CD4-positive, alpha-beta T cell (primary cell): ENCODE results near the gene CDH2. TPM values are rescaled to one million over a fixed set of nuclear protein-coding genes. Genes with fewer than 3 reads are reported as not detected.

ENCODE experiments used
- ATAC-seq: fragments of 200-7000 bp; cut with Tn5 transposase; one replicate; pipeline ENCODE4 v1.10.0; 2022; ENCODE audit warnings: mild to moderate bottlenecking; ENCODE audit not compliant: poor library complexity
- CTCF ChIA-PET: fragments of 350-600 bp; sonication (Branson Sonifier 250); formaldehyde crosslinking; loops from one replicate; lab custom pipeline; 2021; ENCODE audit warnings: antibody characterized with exemption, inconsistent platforms; lab: Charles Lee
- POLR2A ChIA-PET: fragments of 350-600 bp; sonication (Branson Sonifier 250); formaldehyde crosslinking; loops from one replicate; lab custom pipeline; 2021; ENCODE audit warnings: antibody characterized with exemption, inconsistent platforms; lab: Charles Lee
- DNase-seq, 14 experiments: peaks; one replicate each; pipeline ENCODE4 v3.0.0-alpha.2; 2013 to 2020; ENCODE audit warnings: mixed read lengths in 2 of 14
- H3K27ac ChIP-seq, 2 donors: one replicate each; pipeline versions ENCODE4 v1.5.1 to v1.7.0; 2013; ENCODE audit warnings: low read length in 2 of 2, low read depth in 1 of 2, mild to moderate bottlenecking in 1 of 2
- H3K27me3 ChIP-seq, 2 experiments: 1 replicate in 1 of 2; 2 replicates in 1 of 2; pipeline versions ENCODE4 v1.6.1 to v1.7.0; 2013; ENCODE audit warnings: low read length in 2 of 2, control low read depth in 1 of 2, mild to moderate bottlenecking in 1 of 2, moderate library complexity in 1 of 2; ENCODE audit not compliant: insufficient read depth in 2 of 2, control insufficient read depth in 1 of 2
- H3K36me3 ChIP-seq: one replicate; pipeline ENCODE4 v1.6.1; 2013; ENCODE audit warnings: low read length, control low read depth; ENCODE audit not compliant: insufficient read depth
- H3K4me1 ChIP-seq: one replicate; pipeline ENCODE4 v1.6.1; 2013; ENCODE audit warnings: low read length, control low read depth; ENCODE audit not compliant: insufficient read depth
- H3K4me3 ChIP-seq: one replicate; pipeline ENCODE4 v1.5.1; 2013; ENCODE audit warnings: mild to moderate bottlenecking, low read length, moderate library complexity
- H3K9me3 ChIP-seq, 2 experiments: 1 replicate in 1 of 2; 2 replicates in 1 of 2; pipeline versions ENCODE4 v1.6.1 to v1.7.0; 2013; ENCODE audit warnings: low read length in 2 of 2, mild to moderate bottlenecking in 2 of 2, control low read depth in 1 of 2, moderate library complexity in 1 of 2; ENCODE audit not compliant: control insufficient read depth in 1 of 2, insufficient read depth in 1 of 2
- H3K27ac Mint-ChIP-seq: one replicate; pipeline ENCODE4 v1.8.0; 2020; ENCODE audit warnings: mixed read lengths
- H3K27me3 Mint-ChIP-seq: one replicate; pipeline ENCODE4 v1.8.0; 2021; ENCODE audit warnings: mixed read lengths
- H3K36me3 Mint-ChIP-seq: one replicate; pipeline ENCODE4 v1.8.0; 2021; ENCODE audit warnings: low read depth, mixed read lengths
- H3K4me1 Mint-ChIP-seq: one replicate; pipeline ENCODE4 v1.8.0; 2021; ENCODE audit warnings: low read depth, mixed read lengths
- H3K4me3 Mint-ChIP-seq: one replicate; pipeline ENCODE4 v1.8.0; 2020; ENCODE audit warnings: mild to moderate bottlenecking, mixed read lengths
- H3K9me3 Mint-ChIP-seq: one replicate; pipeline ENCODE4 v1.8.0; 2020; ENCODE audit warnings: mixed read lengths
- CTCF ChIP-seq: fragments of 200-600 bp; IDR thresholded peaks from one replicate; pipeline ENCODE4 v1.8.0; 2022; ENCODE audit warnings: antibody characterized with exemption, mild to moderate bottlenecking
- intact Hi-C, 2 experiments: fragments of 100-400 bp; cut with DNase I in 1 of 2; cut with micrococcal nuclease in 1 of 2; formaldehyde crosslinking; loops; one replicate each; pipeline versions ENCODE4 v1.15.1 to v1.9.0; 2023 to 2025; cut with DNase I, micrococcal nuclease
- total RNA-seq, 174 experiments: library from RNA in 2 of 174; stranded (reverse) in 2 of 174; gene quantifications; one replicate each; pipeline ENCODE4 v1.2.3 and lab custom pipeline; 2021 to 2026

CDH2 gene
- total RNA-seq, 2 experiments from 2014 or later: not detected

GRCh38 chr18:28050545-28050944 lies 126.4 kb downstream of the CDH2 start:
- DNase-seq (no peak), ATAC-seq (no peak)
- no peaks in the 10 kb centered on the region for H3K4me1 Mint-ChIP-seq
- Histone ChIP-seq H3K27me3 (no peaks in the 10 kb centered on the region), H3K27ac (no peak overlapping the region), H3K4me1 (no peaks in the 10 kb centered on the region), H3K9me3 (peaks cover 0 to 5% of the 10 kb centered on the region in 2 experiments), H3K36me3 (no peaks in the 10 kb centered on the region), H3K4me3 (no peak overlapping the region)
- H3K27me3 Mint-ChIP-seq: no peaks in the 10 kb centered on the region
- TF ChIP-seq CTCF: no peak
- no peak overlapping the region for H3K27ac Mint-ChIP-seq
- ChIA-PET CTCF (no interaction called here), POLR2A (no interaction called here)
- no peaks in the 10 kb centered on the region for H3K36me3 Mint-ChIP-seq
- H3K9me3 Mint-ChIP-seq: peaks cover 4% of the 10 kb centered on the region
- intact Hi-C loops: no loop called here
- no peak overlapping the region for H3K4me3 Mint-ChIP-seq

- ChIA-PET CTCF (no interaction called here), POLR2A (no interaction called here)
- Histone ChIP-seq H3K9me3 (peaks cover 0 to 8% of the 10 kb centered on the region in 2 experiments), H3K4me1 (no peaks in the 10 kb centered on the region), H3K4me3 (no peak overlapping the region), H3K27me3 (no peaks in the 10 kb centered on the region), H3K27ac (no peak overlapping the region), H3K36me3 (no peaks in the 10 kb centered on the region)
- H3K27ac Mint-ChIP-seq: no peak overlapping the region
- DNase-seq: no peak
- peaks cover 4% of the 10 kb centered on the region for H3K9me3 Mint-ChIP-seq
- no peak for ATAC-seq
- no peaks in the 10 kb centered on the region for H3K27me3 Mint-ChIP-seq
- no peak overlapping the region for H3K4me3 Mint-ChIP-seq
- TF ChIP-seq CTCF: no peak
- H3K4me1 Mint-ChIP-seq: no peaks in the 10 kb centered on the region
- intact Hi-C loops: no loop called here
- H3K36me3 Mint-ChIP-seq: no peaks in the 10 kb centered on the region
These were observed 128.3 kb downstream of the CDH2 start for GRCh38 chr18:28048612-28049011.

- H3K36me3 Mint-ChIP-seq: no peaks in the 10 kb centered on the region
- CTCF ChIA-PET: no interaction called here
These were observed 131.1 kb downstream of the CDH2 start for GRCh38 chr18:28045880-28046279.

More at GRCh38 chr18:28045880-28046279, 131.1 kb downstream of the CDH2 start:
- no peaks in the 10 kb centered on the region for H3K4me1 ChIP-seq
- POLR2A ChIA-PET: no interaction called here
- no peak overlapping the region for H3K4me3 ChIP-seq
- Mint-ChIP-seq H3K4me3 (no peak overlapping the region), H3K4me1 (no peaks in the 10 kb centered on the region), H3K27me3 (no peaks in the 10 kb centered on the region), H3K9me3 (peaks cover 4% of the 10 kb centered on the region), H3K27ac (no peak overlapping the region)
- H3K9me3 ChIP-seq: peaks cover 0 to 8% of the 10 kb centered on the region in 2 experiments
- no peak for TF ChIP-seq CTCF
- intact Hi-C loops: no loop called here
- no peaks in the 10 kb centered on the region for H3K36me3 ChIP-seq
- H3K27me3 ChIP-seq: no peaks in the 10 kb centered on the region
- DNase-seq (no peak), ATAC-seq (no peak)
- H3K27ac ChIP-seq: no peak overlapping the region
